ENCODE data around the gene C6orf52.
"Not testable (repeated sequence)": the region's sequence is repeated elsewhere in the genome, so short reads cannot be mapped to it uniquely, and the experiment has no call there.

Gene C6orf52

DNA sequence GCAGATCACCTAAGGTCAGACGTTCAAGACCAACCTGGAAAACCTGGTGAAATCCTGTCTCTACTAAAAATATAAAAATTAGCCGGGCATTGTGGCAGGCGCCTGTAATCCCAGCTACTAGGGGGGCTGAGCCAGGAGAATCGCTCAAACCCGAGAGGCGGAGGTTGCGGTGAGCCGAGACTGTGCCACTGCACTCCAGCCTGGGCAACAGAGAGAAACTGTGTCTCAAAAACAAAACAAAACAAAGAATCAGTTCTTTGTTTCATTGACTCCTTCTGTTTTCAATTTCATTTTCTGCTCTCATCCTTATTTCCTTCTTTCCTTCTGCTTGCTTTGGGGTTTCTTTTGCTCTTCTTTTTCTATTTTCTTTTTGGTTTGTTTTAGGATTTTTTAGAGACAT is 19.5 kb upstream of the C6orf52 start:
- in situ Hi-C loops (cut with HindIII; ENCODE audit: low sequenced_read_pairs): no loop called here

DNA sequence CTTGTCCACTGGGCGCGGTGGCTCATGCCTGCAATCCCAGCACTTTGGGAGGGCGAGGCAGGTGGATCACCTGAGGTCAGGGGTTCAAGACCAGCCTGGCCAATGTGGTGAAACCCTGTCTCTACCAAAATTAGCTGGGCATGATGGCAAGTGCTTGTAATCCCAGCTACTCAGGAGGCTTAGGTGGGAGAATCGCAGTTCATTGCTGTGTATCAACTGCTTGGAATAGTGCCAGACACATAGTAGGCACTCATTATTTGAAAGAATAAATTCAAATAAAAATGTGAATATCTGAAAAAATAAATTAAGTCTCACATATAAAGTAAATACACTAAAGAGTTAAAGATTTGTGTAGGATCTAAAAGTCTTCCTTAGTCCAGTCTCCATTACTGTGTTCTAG is 2.2 kb upstream of the C6orf52 start:
- in situ Hi-C loops (cut with HindIII; ENCODE audit: low sequenced_read_pairs): no loop called here

GRCh38 chr6:10695086-10695657 is 756 bp upstream of the C6orf52 start:
- in situ Hi-C loops (cut with HindIII; ENCODE audit: low sequenced_read_pairs): no loop called here

- in situ Hi-C loops (cut with HindIII; ENCODE audit: low sequenced_read_pairs): no loop called here
Measured at GRCh38 chr6:10692965-10693538, 1.4 kb downstream of the C6orf52 start.

- in situ Hi-C loops (cut with HindIII; ENCODE audit: low sequenced_read_pairs): no loop called here
Measured at GRCh38 chr6:10690651-10691445, 3.6 kb downstream of the C6orf52 start.

- in situ Hi-C loops (cut with HindIII; ENCODE audit: low sequenced_read_pairs): no loop called here
Measured at GRCh38 chr6:10687582-10687981, 6.8 kb downstream of the C6orf52 start.

- in situ Hi-C loops (cut with HindIII; ENCODE audit: low sequenced_read_pairs): no loop called here
Measured at GRCh38 chr6:10686901-10687300, 7.5 kb downstream of the C6orf52 start.

DNA sequence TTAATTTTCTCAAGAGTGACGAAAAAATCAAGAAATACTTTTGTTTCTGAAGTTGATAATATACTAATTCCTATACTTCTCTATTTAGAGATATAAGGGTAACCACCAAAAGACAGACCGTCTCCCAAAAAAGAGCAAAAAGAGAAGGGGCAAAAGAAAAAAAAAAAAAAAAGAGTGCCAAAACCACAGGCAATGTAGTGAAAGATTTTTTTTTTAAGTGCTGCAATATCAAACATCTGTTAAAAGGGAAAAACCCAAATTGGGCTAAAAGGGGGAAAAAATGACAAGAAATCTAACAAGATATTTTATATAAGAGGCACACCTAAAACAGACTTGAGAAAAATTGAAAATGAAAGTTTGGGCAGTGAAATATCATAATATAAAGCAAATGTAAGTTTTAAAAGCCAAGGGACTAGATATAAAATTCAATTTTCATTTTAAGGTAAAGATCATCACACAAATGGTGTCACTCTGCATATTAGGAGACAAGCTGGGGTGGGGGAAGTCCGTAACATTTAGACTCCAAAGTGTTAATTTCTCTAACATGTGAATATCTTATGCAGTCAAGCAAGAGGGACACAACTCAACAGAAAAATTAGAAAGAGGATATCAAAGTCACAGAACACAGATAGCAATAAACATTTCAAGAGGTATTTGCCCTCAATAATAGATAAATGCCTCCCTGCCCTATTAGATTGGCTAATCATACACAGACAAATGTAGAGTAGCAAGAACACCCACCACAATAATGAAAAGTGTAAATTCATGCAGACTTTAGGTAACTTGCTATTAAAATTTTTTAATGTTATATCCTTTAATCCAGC is 9.1 kb downstream of the C6orf52 start:
- in situ Hi-C loops (cut with HindIII; ENCODE audit: low sequenced_read_pairs): no loop called here

- in situ Hi-C loops (cut with HindIII; ENCODE audit: low sequenced_read_pairs): no loop called here
Measured at GRCh38 chr6:10684618-10685017, 9.8 kb downstream of the C6orf52 start.

DNA sequence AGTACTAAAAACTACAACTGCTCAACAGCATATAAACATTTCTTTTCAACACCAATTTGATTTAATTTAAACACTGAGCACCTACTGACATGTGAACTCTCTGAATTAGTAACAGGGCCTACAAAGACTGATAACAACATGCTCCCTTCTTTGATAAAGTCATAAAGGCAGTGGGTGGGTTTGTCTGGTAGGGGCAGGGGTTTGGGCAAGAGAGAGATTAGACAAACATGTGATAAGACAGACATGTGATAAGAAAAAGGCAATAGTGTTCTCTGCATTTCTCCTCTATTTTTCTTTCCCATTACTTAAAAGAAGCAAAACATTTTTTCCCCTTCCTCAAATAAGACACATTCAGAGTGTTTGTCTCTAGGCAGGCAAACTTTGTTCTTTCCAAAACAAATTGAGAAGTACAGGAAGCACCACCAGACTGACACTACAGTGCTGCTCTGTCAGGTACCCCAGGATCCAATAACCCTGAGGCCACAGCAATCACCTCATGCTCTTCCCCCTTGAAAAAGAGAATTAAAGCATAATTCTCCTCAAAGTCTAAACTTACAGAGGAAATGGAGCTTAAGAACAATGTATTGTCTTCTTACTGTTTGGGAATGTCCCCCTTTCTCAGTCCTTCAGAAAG is 11.9 kb downstream of the C6orf52 start:
- in situ Hi-C loops (cut with HindIII; ENCODE audit: low sequenced_read_pairs): no loop called here

DNA sequence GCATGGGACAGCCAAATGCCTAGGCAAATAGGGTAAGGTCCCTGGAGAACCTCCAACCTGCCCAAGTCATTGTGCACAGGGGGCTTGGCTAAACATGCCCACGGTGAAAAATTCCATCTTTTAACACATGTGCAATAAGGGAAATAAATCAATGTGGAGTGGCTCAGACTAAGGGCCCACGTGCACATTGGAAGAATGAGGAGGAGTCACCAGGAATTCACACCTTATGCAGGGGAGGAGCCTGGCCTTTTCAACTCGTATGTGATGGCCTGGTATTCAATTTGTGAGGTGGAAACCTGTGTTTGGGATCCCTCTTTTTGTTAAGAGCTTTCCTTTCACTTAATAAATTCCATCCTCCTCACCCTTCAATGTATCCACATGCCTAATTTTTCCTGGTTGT is 12.6 kb downstream of the C6orf52 start:
- in situ Hi-C loops (cut with HindIII; ENCODE audit: low sequenced_read_pairs): no loop called here

- in situ Hi-C loops (cut with HindIII; ENCODE audit: low sequenced_read_pairs): no loop called here
Measured at GRCh38 chr6:10678456-10678855, 16.0 kb downstream of the C6orf52 start.

DNA sequence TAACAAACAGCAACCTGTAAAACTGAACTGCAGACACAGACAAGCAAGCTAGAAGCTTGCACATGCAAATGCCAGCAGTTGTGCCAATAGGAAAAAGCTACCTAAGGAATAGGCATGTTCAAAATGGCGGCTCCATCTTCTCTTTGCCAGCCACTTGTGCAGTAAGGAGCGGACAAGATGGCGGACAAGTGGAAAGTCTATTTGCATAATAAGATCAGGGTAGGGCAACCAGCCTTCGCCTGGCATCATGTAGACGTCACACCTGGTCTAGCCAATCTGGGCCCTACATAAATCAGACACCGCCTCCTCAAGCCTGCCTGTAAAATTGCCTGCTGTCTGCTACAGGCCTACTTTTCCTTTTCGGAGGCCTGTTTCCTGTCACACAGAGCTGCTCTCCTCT is 18.0 kb downstream of the C6orf52 start:
- in situ Hi-C loops (cut with HindIII; ENCODE audit: low sequenced_read_pairs): no loop called here

GRCh38 chr6:10668126-10668917 is 26.1 kb downstream of the C6orf52 start:
- in situ Hi-C loops (cut with HindIII; ENCODE audit: low sequenced_read_pairs): no loop called here

- in situ Hi-C loops (cut with HindIII; ENCODE audit: low sequenced_read_pairs): not testable (repeated sequence)
Measured at GRCh38 chr6:10665595-10665994, 28.8 kb downstream of the C6orf52 start.

DNA sequence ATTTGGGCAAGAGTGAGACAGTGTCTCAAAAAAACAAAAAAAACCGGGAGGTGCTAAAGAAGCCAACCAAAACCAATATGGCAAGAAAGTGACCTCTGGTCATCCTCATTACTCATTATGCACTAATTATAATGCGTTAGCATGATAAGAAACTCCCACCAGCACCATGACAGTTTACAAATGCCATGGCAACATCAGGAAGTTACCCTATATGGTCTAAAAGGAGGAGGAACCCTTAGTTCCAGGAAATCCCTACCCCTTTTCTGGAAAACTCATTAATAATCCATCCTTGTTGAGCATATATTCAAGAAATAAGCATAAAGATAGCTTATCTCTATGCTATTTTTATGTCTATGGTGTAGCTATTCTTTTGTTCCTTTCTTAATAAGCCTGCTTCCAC is 31.7 kb downstream of the C6orf52 start:
- in situ Hi-C loops (cut with HindIII; ENCODE audit: low sequenced_read_pairs): no loop called here

GRCh38 chr6:10662207-10662606 is 32.2 kb downstream of the C6orf52 start:
- in situ Hi-C loops (cut with HindIII; ENCODE audit: low sequenced_read_pairs): no loop called here

- in situ Hi-C loops (cut with HindIII; ENCODE audit: low sequenced_read_pairs): not testable (repeated sequence)
Measured at GRCh38 chr6:10660431-10661191, 33.8 kb downstream of the C6orf52 start.

- in situ Hi-C loops (cut with HindIII; ENCODE audit: low sequenced_read_pairs): no loop called here
Measured at GRCh38 chr6:10659699-10660348, 34.6 kb downstream of the C6orf52 start.
